ENCODE measurements around the gene HSD17B3.

DNA sequence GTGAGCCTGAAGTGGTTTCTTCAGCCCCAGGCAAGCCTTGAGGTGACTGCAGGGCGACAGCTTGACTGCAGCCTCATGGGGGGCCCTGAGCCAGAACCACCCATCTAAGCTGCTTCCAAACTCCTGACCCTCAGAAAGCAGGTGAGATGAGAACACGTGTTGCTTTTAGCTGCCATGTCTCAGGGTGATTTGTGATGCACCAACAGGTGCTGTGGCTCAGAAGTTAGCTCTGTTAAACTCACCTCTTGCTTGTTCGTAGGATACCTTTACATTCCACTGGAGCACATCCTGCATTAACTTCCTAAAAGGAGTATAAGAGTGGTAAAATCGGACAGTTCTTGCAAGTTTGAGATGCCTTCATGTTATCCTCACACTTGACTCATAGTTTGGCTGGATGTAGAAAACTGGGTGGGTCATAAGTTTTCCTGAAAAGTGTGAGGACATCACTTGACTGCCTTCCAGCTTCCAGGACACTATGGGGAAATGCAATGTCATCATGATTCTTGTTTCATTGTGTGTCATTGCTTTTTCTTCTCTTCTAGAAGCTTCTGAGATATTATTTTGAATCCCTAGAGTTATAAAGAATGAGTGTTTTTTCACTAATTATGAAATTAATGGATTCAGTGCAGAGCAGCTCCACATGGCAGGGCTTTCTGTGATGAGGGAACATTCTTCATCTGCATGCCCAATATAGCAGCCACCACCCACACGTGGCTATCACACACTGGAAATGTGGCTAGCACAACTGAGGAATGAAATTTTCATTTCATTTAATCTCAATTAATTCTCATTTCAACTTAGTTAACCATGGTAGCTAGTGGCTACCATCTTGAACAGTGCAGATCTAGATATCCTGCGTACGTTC lies 92.3 kb downstream of the HSD17B3 start:
- TF ChIP-seq, protein P1, sequence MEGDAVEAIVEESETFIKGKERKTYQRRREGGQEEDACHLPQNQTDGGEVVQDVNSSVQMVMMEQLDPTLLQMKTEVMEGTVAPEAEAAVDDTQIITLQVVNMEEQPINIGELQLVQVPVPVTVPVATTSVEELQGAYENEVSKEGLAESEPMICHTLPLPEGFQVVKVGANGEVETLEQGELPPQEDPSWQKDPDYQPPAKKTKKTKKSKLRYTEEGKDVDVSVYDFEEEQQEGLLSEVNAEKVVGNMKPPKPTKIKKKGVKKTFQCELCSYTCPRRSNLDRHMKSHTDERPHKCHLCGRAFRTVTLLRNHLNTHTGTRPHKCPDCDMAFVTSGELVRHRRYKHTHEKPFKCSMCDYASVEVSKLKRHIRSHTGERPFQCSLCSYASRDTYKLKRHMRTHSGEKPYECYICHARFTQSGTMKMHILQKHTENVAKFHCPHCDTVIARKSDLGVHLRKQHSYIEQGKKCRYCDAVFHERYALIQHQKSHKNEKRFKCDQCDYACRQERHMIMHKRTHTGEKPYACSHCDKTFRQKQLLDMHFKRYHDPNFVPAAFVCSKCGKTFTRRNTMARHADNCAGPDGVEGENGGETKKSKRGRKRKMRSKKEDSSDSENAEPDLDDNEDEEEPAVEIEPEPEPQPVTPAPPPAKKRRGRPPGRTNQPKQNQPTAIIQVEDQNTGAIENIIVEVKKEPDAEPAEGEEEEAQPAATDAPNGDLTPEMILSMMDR (IDR thresholded peaks at IDR 0.05), result no peak
- TF ChIP-seq EZH2 (IDR thresholded peaks at IDR 0.05; ENCODE audit: borderline replicate concordance, insufficient read depth, low read depth, low read length, poor library complexity, severe bottlenecking), result no peak

Data from B cell (primary cell).